K562 (cell line): Measurements from ENCODE around the gene DNAAF9. TPM values are rescaled to one million over a fixed set of nuclear protein-coding genes. Genes with fewer than 3 reads are reported as not detected.

ENCODE experiments used
- ATF4 ChIP-seq: fragments of 450-650 bp; formaldehyde crosslinking; IDR thresholded peaks from 2 replicates; pipeline ENCODE4 v1.4.0; 2022; ENCODE audit warnings: mild to moderate bottlenecking, moderate library complexity
- BRD9 ChIP-seq: fragments of 450-650 bp; IDR thresholded peaks from 2 replicates; pipeline ENCODE4 v1.6.1; 2018; ENCODE audit warnings: low read depth; ENCODE audit not compliant: partially characterized antibody
- CBFB ChIP-seq: sonication (generic); formaldehyde crosslinking; IDR thresholded peaks from 2 replicates; pipeline ENCODE4 v1.4.0; 2020; ENCODE audit warnings: mild to moderate bottlenecking, missing genetic modification reagents
- CHCHD3 ChIP-seq: fragments of 250-450 bp; sonication (Bioruptor Pico); IDR thresholded peaks from 2 replicates; pipeline ENCODE4 v2.1.2; 2022; ENCODE audit warnings: mild to moderate bottlenecking
- CREM ChIP-seq: IDR thresholded peaks from 2 replicates; pipeline ENCODE4 v1.6.1; 2014; ENCODE audit warnings: antibody characterized with exemption, low read depth
- CXXC5 ChIP-seq: fragments of 250-450 bp; sonication (Bioruptor Pico); IDR thresholded peaks from 2 replicates; pipeline ENCODE4 v1.8.0; 2022; ENCODE audit warnings: inconsistent platforms, mild to moderate bottlenecking, moderate library complexity
- GABPB2 ChIP-seq: fragments of 250-450 bp; sonication (Bioruptor Pico); conservative IDR thresholded peaks from 2 replicates; pipeline ENCODE4 v1.5.1; 2021; ENCODE audit warnings: mild to moderate bottlenecking
- HCFC1 ChIP-seq: IDR thresholded peaks from 2 replicates; pipeline ENCODE4 v1.6.1; 2012; ENCODE audit warnings: low read depth, low read length, improper control_type of control experiment
- NELFE ChIP-seq: IDR thresholded peaks from 2 replicates; pipeline ENCODE4 v1.6.1; 2011; ENCODE audit warnings: mild to moderate bottlenecking; ENCODE audit not compliant: insufficient read depth, insufficient read length
- SRSF1 ChIP-seq: fragments of 200-400 bp; formaldehyde crosslinking; IDR thresholded peaks from 2 replicates; pipeline ENCODE4 v1.6.1; 2017; ENCODE audit warnings: mild to moderate bottlenecking, low read depth, low read length, moderate library complexity
- TOE1 ChIP-seq, 2 experiments: fragments of 450-650 bp in 1 of 2; sonication (generic) in 1 of 2; formaldehyde crosslinking in 1 of 2; IDR thresholded peaks; 2 replicates each; pipeline versions ENCODE4 v1.7.1 to v1.8.0; 2016 to 2022; ENCODE audit warnings: borderline replicate concordance in 2 of 2, mild to moderate bottlenecking in 2 of 2, antibody characterized with exemption in 1 of 2, inconsistent platforms in 1 of 2, low read depth in 1 of 2, missing genetic modification reagents in 1 of 2, moderate library complexity in 1 of 2
- U2AF1 ChIP-seq: fragments of 200-400 bp; formaldehyde crosslinking; optimal IDR thresholded peaks from 2 replicates; pipeline ENCODE3; 2017; ENCODE audit warnings: mild to moderate bottlenecking, low read depth, low read length, moderate library complexity
- ZBTB49 ChIP-seq: sonication (generic); formaldehyde crosslinking; IDR thresholded peaks from 2 replicates; pipeline ENCODE4 v1.8.0; 2022; ENCODE audit warnings: missing genetic modification reagents, mild to moderate bottlenecking, borderline replicate concordance
- ZNF174 ChIP-seq: fragments of 250-450 bp; sonication (Bioruptor Pico); IDR thresholded peaks from 2 replicates; pipeline ENCODE4 v1.4.0; 2020; ENCODE audit warnings: mild to moderate bottlenecking
- ZNF778 ChIP-seq: fragments of 450-650 bp; formaldehyde crosslinking; IDR thresholded peaks from 2 replicates; pipeline ENCODE4 v1.4.0; 2020; ENCODE audit warnings: mild to moderate bottlenecking, moderate library complexity
- ZNF780A ChIP-seq: fragments of 250-450 bp; sonication (Bioruptor Pico); IDR thresholded peaks from 2 replicates; pipeline ENCODE4 v1.5.0; 2021; ENCODE audit warnings: mild to moderate bottlenecking
- polyA plus RNA-seq, 8 experiments: library from polyadenylated mRNA; depleted of rRNA in 4 of 8; stranded (reverse) in 5 of 8; unstranded in 3 of 8; fragments of >200 nt; fragmentation: Nextera tagmentation in 2 of 8; fragmentation: Illumina TruSeq in 1 of 8; extraction: Ambion mirVana in 2 of 8; extraction: Trizol in 1 of 8; gene quantifications; 2 replicates each; pipeline versions ENCODE4 v1.2.1 to v1.2.3, GENCODE V29; 2011 to 2014; ENCODE audit warnings: inconsistent platforms in 1 of 8, missing spikeins in 1 of 8
- total RNA-seq, 7 experiments: library from RNA; depleted of rRNA in 6 of 7; stranded (reverse); fragments of >200 nt in 6 of 7; fragmentation: Illumina TruSeq in 2 of 7; extraction: Trizol in 2 of 7; gene quantifications; 2 replicates each; pipeline versions ENCODE4 v1.2.1 to v1.2.3, GENCODE V29; 2011 to 2021; ENCODE audit warnings: low replicate concordance in 1 of 7
- TF ChIP-seq, protein P1 (sequence below): fragments of 250-450 bp; sonication (Bioruptor Pico); IDR thresholded peaks from 2 replicates; pipeline ENCODE4 v1.4.0; 2020; ENCODE audit warnings: mild to moderate bottlenecking, moderate library complexity
- TF ChIP-seq, protein P2 (sequence below): fragments of 250-450 bp; sonication (Bioruptor Pico); IDR thresholded peaks from 2 replicates; pipeline ENCODE4 v1.9.0; 2021; ENCODE audit warnings: mild to moderate bottlenecking

The DNAAF9 gene
- total and polyA plus RNA-seq, 9 of the 15 experiments (the other 6 are each of a cell fraction or from before 2014, with no cell fraction given): 0.42 to 2.9 (median 1.9) TPM

- no peak for TF ChIP-seq ATF4 (CRISPR knock-in tag)
- TF ChIP-seq SRSF1: no peak
- peak; percentile 72 for TF ChIP-seq CXXC5 (CRISPR knock-in tag)
- TF ChIP-seq GABPB2: no peak
- TF ChIP-seq, protein P1, sequence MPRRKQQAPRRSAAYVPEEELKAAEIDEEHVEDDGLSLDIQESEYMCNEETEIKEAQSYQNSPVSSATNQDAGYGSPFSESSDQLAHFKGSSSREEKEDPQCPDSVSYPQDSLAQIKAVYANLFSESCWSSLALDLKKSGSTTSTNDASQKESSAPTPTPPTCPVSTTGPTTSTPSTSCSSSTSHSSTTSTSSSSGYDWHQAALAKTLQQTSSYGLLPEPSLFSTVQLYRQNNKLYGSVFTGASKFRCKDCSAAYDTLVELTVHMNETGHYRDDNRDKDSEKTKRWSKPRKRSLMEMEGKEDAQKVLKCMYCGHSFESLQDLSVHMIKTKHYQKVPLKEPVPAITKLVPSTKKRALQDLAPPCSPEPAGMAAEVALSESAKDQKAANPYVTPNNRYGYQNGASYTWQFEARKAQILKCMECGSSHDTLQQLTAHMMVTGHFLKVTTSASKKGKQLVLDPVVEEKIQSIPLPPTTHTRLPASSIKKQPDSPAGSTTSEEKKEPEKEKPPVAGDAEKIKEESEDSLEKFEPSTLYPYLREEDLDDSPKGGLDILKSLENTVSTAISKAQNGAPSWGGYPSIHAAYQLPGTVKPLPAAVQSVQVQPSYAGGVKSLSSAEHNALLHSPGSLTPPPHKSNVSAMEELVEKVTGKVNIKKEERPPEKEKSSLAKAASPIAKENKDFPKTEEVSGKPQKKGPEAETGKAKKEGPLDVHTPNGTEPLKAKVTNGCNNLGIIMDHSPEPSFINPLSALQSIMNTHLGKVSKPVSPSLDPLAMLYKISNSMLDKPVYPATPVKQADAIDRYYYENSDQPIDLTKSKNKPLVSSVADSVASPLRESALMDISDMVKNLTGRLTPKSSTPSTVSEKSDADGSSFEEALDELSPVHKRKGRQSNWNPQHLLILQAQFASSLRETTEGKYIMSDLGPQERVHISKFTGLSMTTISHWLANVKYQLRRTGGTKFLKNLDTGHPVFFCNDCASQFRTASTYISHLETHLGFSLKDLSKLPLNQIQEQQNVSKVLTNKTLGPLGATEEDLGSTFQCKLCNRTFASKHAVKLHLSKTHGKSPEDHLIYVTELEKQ (CRISPR knock-in tag): no peak
- TF ChIP-seq, protein P2, sequence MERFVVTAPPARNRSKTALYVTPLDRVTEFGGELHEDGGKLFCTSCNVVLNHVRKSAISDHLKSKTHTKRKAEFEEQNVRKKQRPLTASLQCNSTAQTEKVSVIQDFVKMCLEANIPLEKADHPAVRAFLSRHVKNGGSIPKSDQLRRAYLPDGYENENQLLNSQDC (CRISPR knock-in tag): no peak
- TF ChIP-seq ZBTB49 (CRISPR knock-in tag): no peak
- TF ChIP-seq TOE1 (IDR thresholded peaks at IDR 0.05; ENCODE audit: borderline replicate concordance): no peak
- TF ChIP-seq TOE1 (CRISPR knock-in tag; IDR thresholded peaks at IDR 0.05; ENCODE audit: borderline replicate concordance, low read depth): no peak
- TF ChIP-seq NELFE: no peak
- no peak for TF ChIP-seq BRD9
- TF ChIP-seq CREM: no peak; the same call in 1 of the 2 replicates
- TF ChIP-seq U2AF1: no peak
- TF ChIP-seq HCFC1: no peak
- no peak for TF ChIP-seq CHCHD3 (CRISPR knock-in tag)
- no peak for TF ChIP-seq ZNF780A (CRISPR knock-in tag)
- TF ChIP-seq ZNF174 (CRISPR knock-in tag): no peak
- no peak for TF ChIP-seq CBFB (CRISPR knock-in tag)
- TF ChIP-seq ZNF778 (CRISPR knock-in tag): no peak
Observed at GRCh38 chr20:3407040-3407770, at the start of gene DNAAF9 (continued).
